Stomach (tissue), 4 donors: ENCODE measurements around the gene TMX3.

ENCODE experiments used
- CTCF ChIP-seq, 7 experiments: fragments of 450-650 bp in 4 of 7; fragments of 200-600 bp in 3 of 7; sonication (generic) in 3 of 7; IDR thresholded peaks; one replicate each; pipeline ENCODE4 v1.5.1; 2016 to 2019; ENCODE audit warnings: antibody characterized with exemption in 7 of 7, control low read depth in 2 of 7, mild to moderate bottlenecking in 1 of 7
- EP300 ChIP-seq: sonication (generic); formaldehyde crosslinking; IDR thresholded peaks from one replicate; pipeline ENCODE4 v1.6.1; 2017; ENCODE audit warnings: antibody characterized with exemption
- POLR2A ChIP-seq, 4 donors: fragments of 450-650 bp; IDR thresholded peaks; one replicate each; pipeline ENCODE4 v1.6.1; 2016; ENCODE audit warnings: antibody characterized with exemption in 4 of 4, control low read depth in 2 of 4, mild to moderate bottlenecking in 1 of 4, moderate library complexity in 1 of 4

- TF ChIP-seq POLR2A (IDR thresholded peaks at IDR 0.05) = no peak
- TF ChIP-seq CTCF (IDR thresholded peaks at IDR 0.05) = no peak
- TF ChIP-seq EP300 = no peak
These were observed 9.8 kb downstream of the TMX3 start for GRCh38 chr18:68705119-68705518.
